K562 (cell line): ENCODE results near the gene VDAC2. TPM values are rescaled to one million over a fixed set of nuclear protein-coding genes. Genes with fewer than 3 reads are reported as not detected.

ENCODE experiments used
- CEBPG ChIP-seq, 3 experiments: fragments of 200-800 bp in 1 of 3; sonication (Bioruptor generic) in 1 of 3; sonication (generic) in 1 of 3; formaldehyde crosslinking in 1 of 3; IDR thresholded peaks in 2 of 3; conservative IDR thresholded peaks in 1 of 3; 2 replicates each; pipeline versions ENCODE4 v1.6.1 to v1.8.0; 2016 to 2022; ENCODE audit warnings: missing compliant biosample characterization in 2 of 3, missing genetic modification characterization in 2 of 3, mild to moderate bottlenecking in 1 of 3, missing genetic modification reagents in 1 of 3
- CHD7 ChIP-seq: fragments of 200-600 bp; sonication (generic); IDR thresholded peaks from one replicate; pipeline ENCODE4 v1.6.1; 2012; ENCODE audit warnings: mild to moderate bottlenecking, low read depth, low read length, inconsistent platforms
- EHMT2 ChIP-seq: fragments of 450-650 bp; IDR thresholded peaks from 2 replicates; pipeline ENCODE4 v1.6.1; 2018; ENCODE audit warnings: antibody characterized with exemption
- NCOA4 ChIP-seq: fragments of 450-650 bp; IDR thresholded peaks from 2 replicates; pipeline ENCODE4 v1.6.1; 2018; ENCODE audit warnings: mild to moderate bottlenecking; ENCODE audit not compliant: partially characterized antibody
- SMAD3 ChIP-seq: fragments of 450-650 bp; formaldehyde crosslinking; conservative IDR thresholded peaks from 2 replicates; pipeline ENCODE4 v1.4.0; 2020; ENCODE audit warnings: mild to moderate bottlenecking
- SMAD4 ChIP-seq: fragments of 250-450 bp; sonication (Bioruptor Pico); conservative IDR thresholded peaks from 2 replicates; pipeline ENCODE4 v1.8.0; 2021; ENCODE audit warnings: inconsistent platforms, mild to moderate bottlenecking, moderate library complexity
- TBP ChIP-seq: optimal IDR thresholded peaks from 2 replicates; pipeline ENCODE3; 2011; ENCODE audit warnings: low read depth, low read length, improper control_type of control experiment
- TRIM25 ChIP-seq: fragments of 450-650 bp; IDR thresholded peaks from 2 replicates; pipeline ENCODE4 v1.7.0; 2016; ENCODE audit warnings: borderline replicate concordance
- WHSC1 ChIP-seq: IDR thresholded peaks from one replicate; pipeline ENCODE4 v1.6.1; 2012; ENCODE audit warnings: low read length, control low read depth, inconsistent platforms
- ZBTB1 ChIP-seq: sonication (generic); formaldehyde crosslinking; IDR thresholded peaks from 2 replicates; pipeline ENCODE4 v1.8.1; 2023; ENCODE audit warnings: missing genetic modification reagents, low read depth, mild to moderate bottlenecking, borderline replicate concordance
- ZC3H8 ChIP-seq: fragments of 450-650 bp; IDR thresholded peaks from 2 replicates; pipeline ENCODE4 v1.6.1; 2017
- ZNF311 ChIP-seq: fragments of 250-450 bp; sonication (Bioruptor Pico); IDR thresholded peaks from 2 replicates; pipeline ENCODE4 v1.4.0; 2020; ENCODE audit warnings: mild to moderate bottlenecking, moderate library complexity
- ZNF41 ChIP-seq: fragments of 250-450 bp; sonication (Bioruptor Pico); conservative IDR thresholded peaks from 2 replicates; pipeline ENCODE4 v1.4.0; 2020; ENCODE audit warnings: mild to moderate bottlenecking
- polyA plus RNA-seq, 8 experiments: library from polyadenylated mRNA; depleted of rRNA in 4 of 8; stranded (reverse) in 5 of 8; unstranded in 3 of 8; fragments of >200 nt; fragmentation: Nextera tagmentation in 2 of 8; fragmentation: Illumina TruSeq in 1 of 8; extraction: Ambion mirVana in 2 of 8; extraction: Trizol in 1 of 8; gene quantifications; 2 replicates each; pipeline versions ENCODE4 v1.2.1 to v1.2.3, GENCODE V29; 2011 to 2014; ENCODE audit warnings: inconsistent platforms in 1 of 8, missing spikeins in 1 of 8
- total RNA-seq, 7 experiments: library from RNA; depleted of rRNA in 6 of 7; stranded (reverse); fragments of >200 nt in 6 of 7; fragmentation: Illumina TruSeq in 2 of 7; extraction: Trizol in 2 of 7; gene quantifications; 2 replicates each; pipeline versions ENCODE4 v1.2.1 to v1.2.3, GENCODE V29; 2011 to 2021; ENCODE audit warnings: low replicate concordance in 1 of 7

The VDAC2 gene
- total and polyA plus RNA-seq, 9 of the 15 experiments (the other 6 are each of a cell fraction or from before 2014, with no cell fraction given), result 139 to 450 (median 250) TPM

DNA sequence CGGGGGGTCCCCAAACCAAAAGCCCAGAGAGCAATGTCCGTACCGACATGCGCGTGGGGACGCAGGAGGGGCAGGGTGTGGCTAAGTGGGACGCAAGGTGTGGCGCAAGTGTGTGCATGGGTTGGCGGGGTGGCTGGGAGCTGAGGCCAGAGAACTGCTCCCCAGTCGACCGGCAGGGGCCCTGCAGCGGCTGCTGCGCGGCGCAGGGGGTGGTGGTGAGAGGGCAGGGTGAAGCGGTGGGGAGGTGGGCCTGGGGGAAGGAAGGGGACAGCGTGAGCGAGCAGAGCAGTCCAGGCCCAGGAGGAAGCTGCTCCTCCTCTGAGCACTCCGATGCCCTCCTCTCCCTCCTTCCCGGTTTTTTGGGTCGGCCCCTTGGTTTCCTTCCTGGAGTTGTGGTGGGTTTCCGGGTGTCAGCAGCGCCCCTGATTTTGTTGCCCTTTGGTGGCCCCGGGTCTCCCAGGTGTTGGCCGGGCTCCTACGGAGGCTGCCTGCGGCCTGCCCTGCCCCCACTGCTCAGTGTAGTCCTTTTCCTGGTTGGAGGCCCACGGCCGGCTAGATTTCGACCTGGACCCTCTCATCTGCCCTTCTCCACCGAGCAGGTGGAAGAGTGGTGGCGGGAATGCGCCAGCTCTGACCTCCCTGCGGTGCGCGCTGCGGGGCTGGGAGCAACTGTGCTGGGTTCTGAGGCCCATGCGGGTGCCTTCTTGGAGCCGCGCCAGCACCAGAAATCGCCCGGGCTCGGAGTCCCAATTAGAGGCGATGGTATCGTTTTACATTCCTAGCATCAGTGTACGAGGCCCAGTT lies 65.7 kb downstream of the VDAC2 start (continued):
- TF ChIP-seq EHMT2 (no peak), CHD7 (no peak), NCOA4 (no peak), ZBTB1 (CRISPR knock-in tag) (no peak), SMAD4 (CRISPR knock-in tag) (no peak), SMAD3 (CRISPR knock-in tag) (no peak), ZNF41 (CRISPR knock-in tag) (no peak), TBP (no peak), WHSC1 (no peak), ZC3H8 (no peak), CEBPG (CRISPR knock-in tag; IDR thresholded peaks at IDR 0.05) (no peak), CEBPG (tag; conservative IDR thresholded peaks at IDR 0.05 in 1 of 2, IDR thresholded peaks at IDR 0.05 in 1 of 2) (no peak), ZNF311 (no peak), TRIM25 (no peak)
